GM19395 (cell line): ENCODE results near the gene SENP3.
"Not testable (repeated sequence)": the region's sequence is repeated elsewhere in the genome, so short reads cannot be mapped to it uniquely, and the experiment has no call there.

Source experiments
- ATAC-seq: cut with Tn5 transposase; IDR thresholded peaks from one replicate; pipeline ENCODE4 v1.9.1; 2021; ENCODE audit warnings: mild to moderate bottlenecking, moderate library complexity; ENCODE audit not compliant: unreplicated experiment

The SENP3 gene

DNA sequence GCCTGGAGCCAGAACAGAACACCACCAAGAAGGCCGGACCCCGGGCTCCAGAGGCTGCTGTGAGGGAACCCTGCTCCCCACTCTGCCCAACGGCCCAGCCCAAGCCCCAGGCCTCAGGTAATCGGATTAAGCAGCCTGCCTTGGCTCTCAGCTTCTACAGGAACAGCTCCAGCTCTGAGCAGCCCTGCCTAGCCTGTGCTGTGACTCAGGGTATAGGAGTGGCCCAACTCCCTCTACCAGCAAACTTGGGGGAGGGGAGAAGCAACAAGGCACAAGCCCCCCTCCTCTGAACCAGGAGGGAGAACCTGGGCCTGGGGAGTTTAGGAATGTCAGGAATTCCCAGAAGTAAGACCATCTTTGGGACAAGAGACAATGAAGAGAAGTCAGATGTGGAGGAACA lies 29.0 kb downstream of the SENP3 start:
- ATAC-seq: no peak

DNA sequence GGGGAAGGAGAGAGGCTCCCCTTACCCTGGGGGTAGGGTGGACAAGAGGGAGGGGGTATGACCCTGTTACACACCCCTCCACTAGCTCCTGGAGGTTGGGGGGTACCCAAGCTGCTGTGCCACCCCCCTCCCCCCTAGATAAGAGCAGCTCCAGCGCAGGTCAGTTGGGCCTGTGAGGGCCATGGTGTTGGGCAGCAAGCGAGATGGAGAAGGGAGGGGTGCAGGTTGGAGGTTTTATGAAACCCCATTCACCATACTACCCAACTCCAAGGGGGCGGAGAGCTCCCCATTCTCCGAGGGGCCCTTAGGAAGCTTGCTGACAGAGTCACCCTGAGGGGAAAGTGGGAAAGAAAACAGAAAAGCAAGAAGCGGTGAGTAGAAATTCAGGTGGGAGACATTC lies 29.9 kb downstream of the SENP3 start:
- no peak for ATAC-seq

DNA sequence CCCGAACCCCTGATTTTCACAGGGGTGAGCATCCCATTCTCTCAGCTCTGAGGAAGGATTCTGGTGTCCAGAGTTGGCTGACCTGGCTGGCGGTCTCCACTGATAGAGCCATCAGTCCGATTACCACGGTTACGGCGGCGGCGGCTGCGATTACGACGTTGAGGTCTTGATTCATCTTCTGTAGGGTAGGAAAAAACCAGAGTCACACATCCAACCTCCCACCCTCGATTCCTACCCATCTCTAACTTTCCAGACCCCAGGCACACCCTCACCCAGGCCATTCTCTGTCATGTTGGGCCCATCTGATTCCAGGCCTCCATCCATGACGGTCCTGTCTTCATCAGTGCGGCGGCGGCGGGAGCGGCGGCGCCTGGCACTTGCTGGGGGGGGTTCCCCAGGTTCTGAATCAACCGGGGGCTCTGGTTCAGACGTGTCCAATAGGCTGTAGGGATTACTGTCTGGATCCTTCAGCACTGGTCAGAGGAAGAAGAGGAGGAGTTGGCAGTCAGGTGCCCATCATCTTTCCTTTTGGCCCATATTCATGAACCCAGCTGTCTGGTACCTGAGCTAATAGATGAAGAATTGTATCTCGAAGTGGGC lies 30.8 kb downstream of the SENP3 start:
- no peak for ATAC-seq

DNA sequence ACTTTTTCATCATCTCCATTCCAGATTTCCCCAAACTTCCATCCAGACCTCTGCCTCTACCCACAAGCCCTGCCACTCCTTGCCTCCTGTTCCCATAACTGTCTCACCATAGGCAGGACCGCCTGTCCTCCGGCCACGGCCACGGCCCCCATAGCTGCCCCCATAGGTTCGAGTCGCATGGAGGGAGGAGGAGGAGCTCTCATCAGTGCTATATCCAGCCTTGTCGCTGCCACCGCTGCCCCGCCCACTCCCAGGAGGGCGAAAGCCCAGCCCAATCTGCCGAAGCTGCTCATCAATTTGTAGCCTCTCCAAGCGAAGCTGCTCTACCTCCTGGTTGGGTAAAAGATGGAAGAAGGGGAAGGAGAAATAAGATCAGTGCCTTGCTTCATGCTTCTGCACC lies 31.6 kb downstream of the SENP3 start:
- ATAC-seq: no peak

DNA sequence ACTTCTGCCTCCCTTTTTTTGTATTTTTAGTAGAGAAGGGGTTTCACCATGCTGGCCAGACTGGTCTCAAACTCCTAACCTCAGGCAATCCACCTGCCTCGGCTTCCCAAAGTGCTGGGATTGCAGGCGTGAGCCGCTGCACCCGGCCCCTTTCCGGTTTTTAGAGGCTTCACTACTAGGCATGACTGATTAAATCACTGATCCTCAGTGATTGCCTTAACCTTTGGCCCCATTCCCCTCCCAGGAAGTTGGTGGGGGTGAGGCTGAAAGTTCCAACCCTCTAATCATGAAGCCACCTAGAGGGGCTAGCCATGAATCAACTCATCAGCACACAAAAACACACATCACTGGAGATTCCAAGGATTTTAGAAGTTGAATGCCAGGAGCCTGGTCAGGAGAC lies 35.8 kb downstream of the SENP3 start:
- ATAC-seq: not testable (repeated sequence)

DNA sequence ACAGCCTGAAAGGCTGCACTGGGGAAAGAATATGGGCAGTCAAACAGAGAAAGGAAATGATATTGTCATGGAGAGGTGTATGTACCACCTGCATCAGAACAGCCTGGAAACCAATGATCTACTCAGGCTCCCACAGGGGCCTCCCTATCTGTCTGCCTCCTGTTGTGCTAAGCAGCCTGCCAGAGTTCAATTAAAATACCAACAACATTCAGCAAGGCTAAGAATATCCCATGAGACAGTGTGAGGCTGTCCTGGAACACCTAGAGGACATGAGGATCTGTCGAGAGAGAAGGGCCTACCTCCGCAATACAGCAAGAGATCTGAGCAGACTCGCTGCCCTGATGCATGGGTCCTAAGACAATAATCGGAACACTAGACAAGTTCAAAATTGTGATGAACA lies 44.6 kb downstream of the SENP3 start:
- no peak for ATAC-seq

DNA sequence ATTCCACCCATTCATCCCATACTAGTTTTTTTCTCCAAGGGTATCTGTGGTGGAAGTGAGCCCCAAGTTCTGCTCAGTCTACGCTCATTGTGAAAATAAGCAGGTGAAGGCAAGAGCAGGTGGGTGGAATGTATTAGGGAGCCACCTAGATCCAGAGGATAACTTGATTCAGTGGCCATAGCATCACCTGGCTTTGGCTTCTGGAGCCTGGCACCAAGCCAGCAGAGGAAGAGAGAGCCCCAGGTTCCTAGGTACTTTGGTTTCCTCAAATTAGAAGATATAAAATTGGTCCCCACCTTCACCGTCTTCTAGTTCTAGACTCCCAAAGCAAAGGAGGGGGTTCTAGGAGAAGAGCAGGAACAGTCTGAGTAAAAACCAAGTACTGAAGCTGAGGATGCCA lies 48.9 kb downstream of the SENP3 start:
- ATAC-seq: no peak

DNA sequence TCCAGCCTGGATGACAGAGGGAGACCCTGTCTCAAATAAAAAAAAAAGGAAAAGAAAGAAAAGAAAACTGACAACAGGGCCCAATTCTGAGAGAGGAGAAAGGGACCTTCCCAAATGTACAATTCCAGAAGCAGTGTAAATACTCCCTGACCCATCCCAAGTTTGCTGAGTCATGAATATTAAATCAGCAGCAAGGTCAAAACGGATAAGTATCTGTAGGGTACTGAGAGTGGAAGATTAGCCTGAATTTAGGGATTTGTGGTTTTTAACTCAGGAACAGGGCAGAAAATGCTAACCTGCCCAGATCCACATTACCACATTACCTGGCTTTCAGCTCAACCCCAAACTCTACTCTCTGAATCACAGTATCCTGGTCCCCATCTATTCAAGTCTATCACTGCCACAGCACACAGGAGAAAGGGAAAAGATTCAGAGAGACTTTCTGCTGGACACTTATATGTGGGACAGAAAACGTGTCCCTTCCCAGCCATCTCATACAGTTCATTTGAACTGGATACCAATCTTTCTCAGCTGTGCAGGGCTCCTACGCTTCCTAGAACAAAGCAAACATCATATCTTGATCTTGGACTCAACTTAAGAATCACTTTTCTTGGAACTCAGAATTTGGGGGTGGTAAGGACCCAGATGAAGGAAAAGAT lies 50.0 kb downstream of the SENP3 start:
- ATAC-seq: no peak

DNA sequence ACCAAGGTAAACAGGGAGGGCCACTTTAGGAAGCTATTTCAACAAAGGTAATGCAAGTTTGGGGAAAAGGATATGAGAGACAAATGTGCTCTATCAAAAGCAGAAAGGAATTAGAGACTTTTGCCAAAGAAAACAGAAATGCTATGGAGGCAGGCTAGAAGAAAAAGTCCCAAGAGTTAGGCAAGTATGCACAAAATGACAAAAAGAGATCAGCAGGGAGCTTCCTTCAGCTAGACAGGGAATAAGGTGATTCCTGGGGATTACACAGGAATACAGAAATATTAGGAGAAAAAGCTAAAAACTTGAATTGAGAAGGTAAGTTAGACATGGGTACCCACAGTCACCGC lies 50.5 kb downstream of the SENP3 start:
- ATAC-seq: no peak

DNA sequence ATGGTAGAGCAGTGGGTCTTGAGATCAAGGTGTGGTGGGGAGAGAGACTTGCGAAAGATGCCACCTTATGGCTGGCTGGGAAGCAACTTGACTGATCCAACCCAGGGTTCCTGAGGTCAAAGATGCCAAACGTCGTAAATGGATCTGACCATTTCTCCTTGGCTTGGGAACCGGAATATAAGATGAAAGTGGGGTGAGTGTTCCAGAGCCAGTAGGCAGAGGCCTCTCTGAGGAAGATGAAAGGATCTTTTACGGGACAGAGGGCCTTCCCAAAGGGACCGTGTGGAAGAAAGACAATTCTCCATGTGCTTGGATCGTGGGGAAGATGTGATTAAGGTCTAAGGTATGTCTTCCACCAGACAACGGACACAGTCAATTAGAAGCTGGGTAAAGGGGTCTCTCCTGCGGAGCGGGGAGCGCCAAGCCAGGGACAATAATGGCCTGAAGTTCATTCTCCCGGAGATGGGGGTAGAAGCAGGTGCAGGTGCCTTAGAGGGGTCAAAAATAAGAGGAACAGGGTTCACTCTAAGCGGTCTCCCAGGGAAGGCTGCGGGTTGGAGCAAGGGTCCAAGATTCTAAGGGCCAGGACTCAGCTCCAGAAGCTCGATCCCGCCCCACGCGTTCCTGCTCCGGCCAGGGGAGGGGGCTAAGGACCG lies 52.2 kb downstream of the SENP3 start:
- no peak for ATAC-seq

DNA sequence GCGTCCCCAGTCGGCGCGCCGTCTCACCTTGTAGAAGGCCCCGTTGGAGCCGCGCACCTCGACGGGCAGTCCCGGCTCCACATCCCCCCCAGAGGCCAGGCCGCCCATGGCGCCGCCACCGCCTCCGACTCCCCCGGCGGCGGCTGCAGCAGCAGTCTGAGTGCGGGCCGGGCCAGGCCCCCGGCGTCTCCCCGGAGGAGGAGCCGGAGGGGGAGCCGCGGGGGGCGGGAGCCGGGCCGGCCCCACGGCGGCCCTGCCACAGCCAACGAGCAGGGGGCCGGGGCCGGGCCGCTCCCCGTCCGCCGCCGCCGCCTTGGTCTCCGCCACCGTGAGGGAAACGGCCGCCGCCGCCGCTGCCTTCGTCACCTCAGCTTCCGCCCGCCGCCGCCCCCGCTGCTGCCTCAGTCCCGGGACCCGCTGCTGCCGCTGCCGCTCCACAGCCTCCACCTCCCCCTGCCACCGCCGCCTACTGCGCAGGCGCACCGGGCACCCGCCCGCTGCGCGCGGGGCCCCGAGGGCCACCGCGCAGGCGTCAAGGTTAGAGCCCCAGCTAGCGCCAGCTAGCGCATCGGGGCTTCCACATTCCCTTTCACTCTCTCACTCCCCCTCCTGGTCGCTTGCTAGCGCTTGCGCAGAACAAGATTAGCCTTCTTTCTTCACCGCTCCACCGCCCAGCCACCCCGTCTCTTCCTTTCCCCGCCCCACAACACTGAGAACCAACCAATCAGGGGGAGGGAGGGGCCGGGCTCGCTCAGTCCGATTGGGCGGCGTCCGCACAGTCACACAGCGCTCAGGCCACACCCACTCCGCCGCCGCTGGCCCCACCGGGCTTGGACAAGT lies 52.9 kb downstream of the SENP3 start, which contains the start of gene FXR2:
Gene FXR2, minus strand, starts transcription at position 473 of the 840 bp plus-strand sequence. Its CDS starts 365 bp downstream, at position 108.
- peak; percentile 81 for ATAC-seq

DNA sequence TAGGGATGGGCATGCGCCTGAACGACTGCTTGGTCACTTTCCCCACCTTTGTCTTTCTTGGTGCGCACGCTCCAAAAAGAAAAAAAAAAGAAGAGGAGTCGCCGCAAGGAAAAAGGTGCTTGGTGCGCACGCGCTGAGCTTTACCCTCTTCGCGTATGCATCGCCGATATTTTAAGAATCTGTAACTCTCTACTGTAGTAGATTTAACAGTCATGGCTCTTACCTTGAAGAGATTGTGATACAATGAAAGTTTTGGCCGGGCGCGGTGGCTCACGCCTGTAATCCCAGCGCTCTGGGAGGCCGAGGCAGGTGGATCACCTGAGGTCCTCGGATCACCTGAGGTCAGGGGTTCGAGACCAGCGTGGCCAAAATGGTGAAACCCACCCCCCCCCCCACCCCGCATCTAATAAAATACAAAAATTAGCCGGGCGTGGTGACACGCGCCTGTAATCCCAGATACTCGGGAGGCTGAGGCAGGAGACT lies 53.6 kb downstream of the SENP3 start:
- no peak for ATAC-seq

DNA sequence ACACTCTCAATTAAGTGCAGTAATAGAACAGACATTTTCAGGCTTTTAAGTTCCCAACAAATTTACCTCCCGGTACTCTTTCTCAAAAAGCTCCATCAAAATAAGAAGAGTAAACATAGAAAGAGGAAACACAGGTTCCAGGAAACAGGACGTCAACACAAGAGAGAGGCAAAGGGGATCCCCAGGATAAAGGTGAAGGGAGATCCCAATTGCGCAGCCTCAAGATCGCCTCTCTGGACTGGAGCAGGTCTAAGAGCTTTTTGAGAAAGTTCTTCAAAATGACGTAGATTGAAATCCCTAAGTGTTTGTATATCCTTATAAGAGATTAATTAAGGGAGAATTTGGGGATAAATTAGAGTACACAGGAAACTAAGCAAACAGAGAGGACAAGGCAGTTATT lies 56.9 kb downstream of the SENP3 start:
- no peak for ATAC-seq

DNA sequence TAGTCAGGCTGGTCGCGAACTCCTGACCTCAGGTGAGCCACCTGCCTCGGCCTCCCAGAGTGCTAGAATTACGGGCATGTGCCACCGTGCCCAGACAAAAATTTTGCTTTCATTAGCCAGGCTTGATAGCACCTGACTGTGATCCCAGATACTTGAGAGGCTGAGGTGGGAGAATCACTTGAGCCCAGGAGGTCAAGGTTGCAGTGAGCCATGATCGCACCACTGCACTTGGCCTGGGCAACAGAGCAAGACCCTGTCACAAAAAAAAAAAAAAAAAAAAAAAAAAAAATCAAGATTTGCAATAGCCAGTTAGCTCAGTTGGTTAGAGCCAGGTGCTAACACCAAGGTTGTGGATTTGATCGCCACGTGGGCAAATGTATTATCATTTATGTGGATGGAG lies 59.1 kb downstream of the SENP3 start:
- ATAC-seq: no peak
